GM18519 (cell line): ENCODE results near the gene CP.

Source experiments
- ATAC-seq: cut with Tn5 transposase; IDR thresholded peaks from one replicate; pipeline ENCODE4 v1.9.1; 2021; ENCODE audit warnings: mild to moderate bottlenecking, moderate library complexity; ENCODE audit not compliant: unreplicated experiment, low FRiP score

Gene CP

DNA sequence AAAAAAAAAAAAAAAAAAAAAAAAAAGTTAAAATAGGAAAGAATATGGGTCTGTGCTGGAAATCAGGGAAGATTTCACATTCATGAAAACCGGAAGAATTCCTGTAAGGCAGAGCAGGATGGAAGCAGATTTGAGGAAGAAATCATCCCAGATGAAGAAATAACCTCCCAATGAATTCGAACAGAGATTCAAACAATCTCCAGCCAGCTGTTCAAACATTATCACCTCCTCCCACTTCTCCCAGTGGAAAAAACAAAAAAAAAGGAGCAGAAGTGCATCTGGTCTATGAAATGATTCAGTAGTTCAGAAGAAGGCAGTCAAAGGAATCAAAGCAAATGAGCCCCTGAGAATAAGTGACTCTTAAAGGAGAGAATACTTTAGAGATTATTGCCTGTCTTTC lies 33.1 kb downstream of the CP start:
- no peak for ATAC-seq

DNA sequence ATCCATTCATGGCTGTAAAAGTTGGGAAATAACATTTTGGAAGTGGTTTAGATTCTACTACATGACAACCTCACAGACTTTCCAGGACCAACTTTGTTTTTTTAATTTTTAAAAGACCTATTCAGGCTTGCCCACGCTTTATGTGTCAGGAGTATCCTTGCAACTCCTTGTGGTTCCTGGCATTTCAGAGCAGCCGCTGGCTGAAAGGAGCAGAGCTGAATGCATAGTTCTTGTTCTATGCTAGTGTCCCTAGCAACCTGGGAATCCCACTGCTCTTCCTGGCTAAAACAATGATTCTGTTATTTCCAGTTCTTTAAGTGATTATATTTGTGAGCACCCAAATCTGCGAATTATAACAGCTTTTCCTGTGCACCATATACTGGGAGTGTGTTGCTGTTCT lies 34.9 kb downstream of the CP start:
- no peak for ATAC-seq

- ATAC-seq, result no peak
These were observed 35.4 kb downstream of the CP start for GRCh38 chr3:149186219-149186618.

DNA sequence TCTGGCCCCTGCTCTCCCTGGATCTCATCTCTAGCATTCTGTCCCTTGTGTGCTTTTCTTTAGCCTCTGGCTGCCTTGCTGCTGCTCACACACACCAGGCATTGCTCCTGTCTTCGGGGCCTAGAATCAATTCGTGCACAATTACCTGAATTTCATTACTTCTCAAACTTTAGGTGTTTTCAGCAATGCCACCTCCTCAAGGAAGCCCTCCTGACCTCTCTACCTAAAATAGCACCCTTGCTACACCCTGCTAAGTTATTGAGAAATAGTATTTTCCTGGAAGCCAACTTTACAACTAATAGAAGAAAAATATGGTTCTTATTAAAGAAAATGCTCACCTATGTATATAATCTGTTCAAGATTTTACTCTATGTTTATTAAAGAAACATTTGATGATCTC lies 40.4 kb downstream of the CP start:
- no peak for ATAC-seq

DNA sequence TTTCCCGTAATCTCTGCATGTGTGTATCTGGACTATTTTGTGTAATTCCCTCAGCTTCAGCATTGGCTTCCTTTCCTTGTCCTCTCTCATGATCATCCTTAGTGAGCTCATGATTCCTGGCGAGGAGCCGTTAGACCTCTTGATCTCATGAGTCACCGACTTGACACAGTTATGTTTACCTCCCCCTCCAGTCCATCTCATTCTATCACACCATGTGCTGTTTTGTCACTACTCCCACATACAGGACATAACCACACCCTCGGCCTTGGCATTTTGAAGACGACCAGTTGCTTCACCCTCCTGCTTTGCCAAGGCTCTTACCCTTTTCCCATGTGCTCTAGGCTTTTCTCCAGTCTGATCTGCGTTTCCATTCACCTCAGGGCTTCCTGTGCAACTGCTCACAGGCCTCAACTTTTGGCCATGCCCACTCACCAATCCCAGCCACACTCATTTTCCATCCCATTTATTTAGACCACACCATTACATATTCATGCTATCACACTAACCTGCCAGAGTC lies 41.5 kb downstream of the CP start:
- ATAC-seq, result no peak

DNA sequence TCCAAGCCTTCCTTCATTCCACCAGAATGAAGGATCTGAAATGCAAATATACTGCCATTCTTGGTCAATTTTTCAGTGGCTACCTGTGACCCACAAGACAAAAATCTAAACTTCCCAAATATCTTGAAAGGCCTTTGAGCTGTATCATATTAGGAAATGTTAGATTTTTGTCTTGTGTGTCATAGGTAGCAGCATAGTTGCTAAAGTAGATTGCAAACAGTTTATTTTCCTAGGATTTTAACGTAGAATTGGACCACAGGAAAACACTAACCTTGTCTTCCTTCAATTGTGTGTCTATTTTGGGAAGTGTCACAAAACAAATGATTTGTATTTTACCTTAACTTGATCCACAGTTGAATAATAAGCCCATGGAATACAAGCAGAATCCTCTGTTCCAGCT lies 42.4 kb downstream of the CP start:
- ATAC-seq, result no peak

GRCh38 chr3:149177122-149177521 lies 44.5 kb downstream of the CP start:
- ATAC-seq, result no peak

DNA sequence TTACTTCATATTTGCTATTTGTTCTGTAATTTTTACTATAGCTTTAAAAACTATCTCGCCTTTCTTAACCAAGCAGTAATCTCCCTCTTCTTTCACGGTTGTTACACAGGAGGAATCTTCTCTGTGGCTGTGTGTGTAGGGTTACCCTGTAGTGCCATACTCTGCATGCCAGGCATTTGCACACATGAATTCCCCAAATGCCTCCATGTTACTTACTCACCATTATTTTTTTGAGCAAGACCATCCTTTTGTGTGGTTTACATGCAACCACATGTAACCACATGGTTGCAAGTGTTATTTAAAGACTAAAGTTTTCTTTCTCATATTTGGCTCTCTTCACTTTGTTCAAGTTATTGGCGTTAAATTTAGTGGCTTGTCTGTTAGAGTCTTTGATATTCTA lies 46.7 kb downstream of the CP start:
- peak; percentile 90 for ATAC-seq

- no peak for ATAC-seq
These were observed 51.0 kb downstream of the CP start for GRCh38 chr3:149170672-149171071.

GRCh38 chr3:149167898-149168297 lies 53.7 kb downstream of the CP start:
- no peak for ATAC-seq

GRCh38 chr3:149163066-149163465 lies 58.6 kb downstream of the CP start:
- ATAC-seq, result no peak

DNA sequence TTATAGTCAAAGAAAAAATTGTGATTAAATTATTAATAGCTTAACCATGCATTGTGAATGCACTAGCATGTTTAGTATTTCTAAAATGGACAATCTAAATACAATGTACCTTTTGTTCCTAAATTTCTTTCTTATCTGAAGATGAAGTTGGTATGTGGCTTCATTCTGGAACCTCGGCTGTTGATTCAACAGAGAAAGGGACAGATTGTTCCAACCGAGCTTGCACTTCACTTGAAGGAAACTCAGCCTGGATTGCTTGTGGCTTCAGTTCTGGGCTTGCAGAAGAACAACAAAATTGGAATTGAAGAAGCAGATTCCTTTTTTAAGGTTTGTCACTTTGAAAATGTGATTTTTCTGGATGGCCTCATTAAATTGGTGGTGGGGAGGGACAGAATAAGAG lies 59.6 kb downstream of the CP start:
- no peak for ATAC-seq

- no peak for ATAC-seq
These were observed 60.8 kb downstream of the CP start for GRCh38 chr3:149160754-149161300.

DNA sequence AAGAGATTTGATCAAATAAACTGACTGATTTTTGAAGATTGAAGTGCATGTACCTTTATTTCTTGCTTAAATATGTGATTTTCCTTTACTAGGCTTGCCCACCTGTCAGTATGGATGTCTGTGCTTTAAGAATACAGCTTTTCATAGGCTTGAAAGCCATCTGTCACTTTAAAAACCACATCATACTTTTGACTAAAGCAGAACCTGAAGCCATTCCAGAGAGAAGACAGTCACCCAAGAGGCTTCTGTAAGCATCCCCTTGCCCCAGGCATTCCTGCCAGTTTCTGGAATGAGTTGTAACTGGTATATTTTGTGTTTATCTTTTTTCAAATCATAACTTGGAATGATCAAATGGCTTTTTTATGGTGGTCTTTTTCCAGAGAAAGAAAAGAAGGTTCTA lies 68.2 kb downstream of the CP start:
- ATAC-seq, result no peak

DNA sequence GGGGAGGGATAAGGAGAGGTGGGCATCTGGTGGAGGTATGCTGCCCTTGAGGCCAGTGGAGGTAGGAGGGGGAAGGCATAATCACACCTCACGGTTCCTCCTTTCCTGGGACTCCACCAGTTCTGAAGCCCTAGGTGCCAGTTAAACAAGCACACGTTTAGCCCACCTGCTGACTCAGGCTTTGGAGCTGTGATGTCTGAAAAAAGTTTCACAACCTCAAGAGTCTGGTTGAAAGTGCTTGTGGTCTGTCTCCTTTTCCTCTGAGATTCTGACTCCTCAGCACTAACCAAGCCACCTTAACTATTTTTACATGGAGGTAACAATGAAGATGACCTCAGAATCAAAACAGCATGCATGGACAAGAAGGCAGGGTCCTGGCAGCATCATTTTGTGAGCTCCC lies 69.2 kb downstream of the CP start:
- ATAC-seq, result peak; percentile 96

DNA sequence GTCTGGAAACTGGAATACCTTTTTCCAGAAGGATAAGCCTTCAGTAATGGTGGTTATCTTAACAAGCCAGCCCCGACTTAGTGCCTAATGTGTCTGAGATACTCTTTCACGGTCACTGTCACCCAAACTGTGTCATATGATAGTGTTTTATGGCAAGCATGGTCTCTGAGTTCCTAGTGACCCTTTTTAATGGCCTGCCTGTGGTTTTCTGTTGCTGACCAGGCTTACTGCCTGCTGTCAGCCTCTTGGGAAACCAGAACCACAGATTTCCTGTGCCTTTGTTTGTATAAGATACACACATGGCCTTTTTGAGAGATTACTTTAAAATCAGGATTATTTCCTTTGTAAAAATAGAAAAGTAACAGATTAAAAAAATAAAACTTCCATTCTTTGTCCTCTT lies 69.8 kb downstream of the CP start:
- ATAC-seq, result no peak

DNA sequence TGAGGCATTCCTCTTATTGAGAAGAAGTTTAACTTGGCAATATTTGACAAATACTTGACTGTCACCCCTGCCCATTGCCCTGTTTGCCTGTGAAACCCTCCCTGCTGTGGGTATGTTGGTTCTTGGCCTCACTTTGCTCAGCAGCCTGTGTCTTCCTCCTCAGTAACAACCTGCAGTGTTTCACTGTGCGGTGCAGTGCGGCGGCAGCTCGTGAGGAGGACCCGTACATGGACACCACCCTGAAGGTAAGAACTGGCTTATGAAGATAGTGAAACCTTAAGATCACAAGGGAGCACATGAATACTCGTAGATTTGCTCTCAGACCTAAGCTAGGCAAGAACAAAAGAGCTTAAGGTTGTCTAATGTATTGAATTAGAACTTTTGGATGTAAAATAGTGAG lies 71.2 kb downstream of the CP start:
- ATAC-seq, result no peak

GRCh38 chr3:149145974-149146373 lies 75.7 kb downstream of the CP start:
- ATAC-seq, result peak; percentile 83

DNA sequence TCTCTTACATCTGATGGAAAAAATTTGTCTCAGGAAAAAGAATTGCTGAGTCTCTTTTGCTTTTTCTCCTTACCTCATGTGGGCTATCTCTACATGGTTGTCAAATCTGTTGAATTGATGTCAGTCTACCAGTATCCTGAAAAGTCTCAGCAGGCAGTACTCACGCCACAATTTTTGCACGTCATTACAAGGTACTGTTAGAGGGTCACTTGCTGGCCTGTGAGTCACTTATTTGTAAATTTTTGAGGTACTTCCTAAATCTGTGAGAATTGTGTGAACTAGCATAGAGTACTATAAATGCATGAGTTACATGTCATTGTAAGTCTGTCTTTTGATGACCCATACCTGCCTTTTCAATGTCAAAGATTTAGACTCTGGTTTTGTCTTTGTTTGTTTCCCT lies 76.3 kb downstream of the CP start:
- no peak for ATAC-seq

- no peak for ATAC-seq
These were observed 78.9 kb downstream of the CP start for GRCh38 chr3:149142682-149143081.

DNA sequence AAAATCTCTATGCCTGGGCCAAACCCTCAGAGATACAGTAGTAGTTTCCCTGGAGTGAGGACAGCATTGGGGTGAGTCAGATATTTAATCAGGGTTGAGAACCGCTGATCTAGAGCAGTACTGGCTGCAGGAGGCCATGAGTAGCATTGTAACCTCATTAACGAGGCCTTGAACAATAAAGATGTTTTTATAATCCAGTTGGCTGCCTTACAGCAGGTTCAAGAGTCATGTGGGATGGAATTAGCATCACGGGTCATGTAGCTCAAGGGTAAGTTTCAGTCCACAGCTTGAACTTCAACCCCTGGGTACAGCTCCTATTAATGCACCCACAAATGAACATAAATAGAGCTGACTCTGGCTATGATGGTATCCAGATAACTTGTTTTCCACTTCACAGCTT lies 87.1 kb downstream of the CP start:
- ATAC-seq, result no peak

GRCh38 chr3:149131589-149131988 lies 90.0 kb downstream of the CP start:
- no peak for ATAC-seq
